Renal cortical epithelial cell (primary cell): ENCODE measurements around the gene FUT2. TPM values are rescaled to one million over a fixed set of nuclear protein-coding genes. Genes with fewer than 3 reads are reported as not detected.

Source experiments
- DNase-seq: peaks from one replicate; pipeline ENCODE4 v3.0.0-alpha.2; 2011; ENCODE audit warnings: low read depth
- total RNA-seq: library from RNA; depleted of rRNA; stranded (reverse); fragments of >200 nt; gene quantifications from 2 replicates; pipeline ENCODE4 v1.2.3, GENCODE V29; 2014

Gene FUT2
- total RNA-seq, 1 donor from 2014 or later, result 0.25 TPM

DNA sequence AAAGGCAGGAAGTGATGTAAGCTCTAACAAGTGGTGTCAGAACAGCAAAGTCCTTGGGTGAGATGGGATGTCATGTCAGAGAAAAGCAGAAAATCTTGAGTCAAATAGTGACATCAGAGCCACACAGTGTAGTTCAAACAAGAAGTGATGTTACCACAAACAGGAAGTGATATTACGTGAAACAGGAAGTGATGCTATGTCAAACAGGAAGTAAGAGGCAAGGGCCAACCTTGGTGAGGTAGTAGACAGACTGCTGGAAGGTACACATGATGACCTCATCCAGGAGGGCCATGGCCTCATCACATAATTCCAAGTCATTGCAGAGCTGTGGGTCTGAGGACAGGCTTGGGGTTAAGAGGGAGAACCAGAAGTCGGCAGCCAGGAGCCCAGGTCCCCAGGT lies 30.8 kb downstream of the FUT2 start:
- no peak for DNase-seq

DNA sequence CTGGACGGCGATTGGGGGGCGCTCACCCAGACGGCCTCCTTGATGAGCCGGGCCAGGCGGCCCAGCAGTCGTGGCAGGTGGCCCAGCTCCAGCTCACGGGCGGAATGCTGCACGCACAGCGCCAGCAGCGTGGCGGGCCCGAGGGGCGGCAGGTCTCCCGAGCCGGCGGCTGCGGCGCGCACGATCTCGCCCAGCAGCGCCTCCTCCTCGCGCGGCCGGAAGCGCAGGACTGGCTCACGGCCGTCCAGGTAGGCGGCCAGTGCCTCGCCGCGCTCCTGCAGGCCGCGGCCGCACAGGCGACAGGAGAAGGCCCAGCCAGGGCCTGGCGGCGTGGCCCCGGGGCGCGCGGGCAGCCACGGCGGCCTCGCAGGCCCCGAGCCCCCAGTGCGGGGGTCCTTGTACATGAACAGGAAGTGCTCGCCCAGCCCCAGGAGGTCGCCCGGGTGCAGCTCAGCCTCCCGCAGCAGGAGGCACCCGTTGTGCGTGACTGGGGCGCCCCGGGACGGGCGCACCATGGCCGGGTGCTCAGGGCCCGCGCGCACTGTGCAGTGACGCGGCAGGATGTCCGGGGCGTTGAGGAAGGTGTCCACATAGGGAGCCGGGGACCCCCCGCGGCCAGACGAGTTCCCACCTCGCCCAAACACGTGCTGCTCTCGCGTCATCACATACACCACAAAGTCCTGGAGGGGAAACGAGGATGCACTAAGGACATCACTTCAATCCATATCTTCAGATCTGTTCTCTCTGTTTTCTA lies 33.3 kb downstream of the FUT2 start:
- DNase-seq, result no peak

DNA sequence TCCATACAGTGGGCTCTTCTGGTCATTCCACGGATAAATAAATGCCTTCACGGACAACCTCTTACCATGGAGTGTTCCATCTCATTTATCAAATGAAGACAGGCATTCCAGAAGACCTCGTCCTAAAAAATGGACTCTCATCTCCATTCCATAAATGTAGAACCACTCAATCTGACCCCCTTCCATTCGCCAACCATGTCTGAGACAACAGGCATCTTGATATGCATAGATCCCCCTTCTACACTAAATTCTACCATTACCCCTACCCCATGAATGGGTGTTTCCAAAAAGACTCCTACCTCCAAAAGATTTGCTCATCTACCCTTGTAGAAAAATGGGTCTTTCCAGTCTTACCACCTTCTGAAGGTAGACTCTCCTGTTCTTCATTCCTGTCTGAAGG lies 35.7 kb downstream of the FUT2 start:
- DNase-seq, result no peak

DNA sequence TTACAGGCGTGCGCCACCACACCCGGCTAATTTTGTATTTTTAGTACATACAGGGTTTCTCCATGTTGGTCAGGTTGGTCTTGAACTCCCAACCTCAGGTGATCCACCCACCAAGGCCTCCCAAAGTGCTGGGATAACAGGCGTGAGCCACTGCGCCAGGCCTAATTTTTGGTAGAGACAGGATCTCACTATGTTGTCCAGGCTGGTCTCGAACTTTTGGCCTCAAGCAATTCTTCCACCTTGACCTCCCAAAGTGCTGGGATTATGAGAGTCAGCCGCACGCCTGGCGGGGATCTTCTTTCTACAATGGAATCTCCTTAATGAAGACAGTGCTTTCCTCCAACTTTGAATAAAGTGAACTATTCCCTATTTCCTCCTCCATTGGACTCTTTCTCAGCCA lies 38.9 kb downstream of the FUT2 start:
- DNase-seq, result no peak

DNA sequence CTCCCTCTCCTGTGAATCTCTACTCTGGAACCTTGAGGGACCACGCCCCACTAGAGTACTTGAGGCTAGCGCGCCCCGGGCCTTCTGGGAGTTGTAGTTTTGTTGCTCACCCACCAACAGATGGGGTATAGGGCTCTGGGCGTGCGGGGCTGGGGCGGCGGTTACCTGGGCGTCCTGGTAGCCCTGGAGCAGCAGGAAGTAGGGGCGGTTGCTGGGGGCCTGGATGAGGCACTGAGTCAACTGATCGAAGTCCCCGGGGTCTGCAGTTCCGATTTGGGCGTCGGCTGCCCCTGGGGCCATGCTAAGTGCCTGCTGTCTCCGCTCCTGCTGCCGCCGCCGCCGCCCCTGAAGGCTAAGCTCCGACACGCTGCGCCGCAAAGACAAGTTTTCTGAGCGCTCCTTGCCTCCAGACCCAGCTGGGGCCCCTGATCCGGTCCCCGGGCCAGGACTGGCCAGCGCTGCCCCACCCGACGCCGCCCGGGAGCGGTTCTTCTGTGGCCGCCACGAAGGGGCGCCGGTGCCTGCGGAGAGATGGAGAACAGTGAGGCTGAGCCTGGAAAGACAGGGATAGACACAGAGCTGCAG lies 39.4 kb downstream of the FUT2 start:
- DNase-seq, result peak; percentile 13

DNA sequence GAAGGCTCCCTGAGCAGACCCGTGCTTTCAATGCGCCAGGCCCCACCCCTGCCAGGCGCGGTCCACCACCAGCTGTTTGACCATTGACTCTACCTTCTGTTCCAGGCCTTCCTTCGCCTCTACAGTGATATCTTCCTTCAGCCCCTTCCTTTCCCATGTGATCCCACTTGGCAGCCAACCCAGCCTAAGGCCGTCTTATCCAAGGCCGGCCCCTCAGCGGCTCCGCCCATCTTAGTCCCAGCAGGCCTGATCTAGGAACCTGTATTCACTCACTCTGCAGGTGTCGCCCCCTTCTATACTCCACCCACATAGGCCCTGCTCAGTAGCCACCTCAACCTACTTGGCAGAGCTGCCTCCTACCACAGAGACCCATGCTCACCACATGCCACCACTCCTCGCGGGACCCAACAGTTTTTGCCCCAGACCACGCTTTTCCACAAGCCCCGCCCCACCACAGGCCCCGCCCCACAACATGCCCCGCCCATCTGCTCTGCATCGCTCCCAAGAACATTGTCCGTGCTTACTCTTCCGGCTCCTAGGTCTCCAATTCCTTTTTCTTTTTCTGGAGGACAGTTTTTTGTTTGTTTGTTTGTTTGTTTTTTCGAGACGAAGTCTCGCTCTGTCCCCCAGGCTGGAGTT lies 41.7 kb downstream of the FUT2 start:
- DNase-seq, result no peak

DNA sequence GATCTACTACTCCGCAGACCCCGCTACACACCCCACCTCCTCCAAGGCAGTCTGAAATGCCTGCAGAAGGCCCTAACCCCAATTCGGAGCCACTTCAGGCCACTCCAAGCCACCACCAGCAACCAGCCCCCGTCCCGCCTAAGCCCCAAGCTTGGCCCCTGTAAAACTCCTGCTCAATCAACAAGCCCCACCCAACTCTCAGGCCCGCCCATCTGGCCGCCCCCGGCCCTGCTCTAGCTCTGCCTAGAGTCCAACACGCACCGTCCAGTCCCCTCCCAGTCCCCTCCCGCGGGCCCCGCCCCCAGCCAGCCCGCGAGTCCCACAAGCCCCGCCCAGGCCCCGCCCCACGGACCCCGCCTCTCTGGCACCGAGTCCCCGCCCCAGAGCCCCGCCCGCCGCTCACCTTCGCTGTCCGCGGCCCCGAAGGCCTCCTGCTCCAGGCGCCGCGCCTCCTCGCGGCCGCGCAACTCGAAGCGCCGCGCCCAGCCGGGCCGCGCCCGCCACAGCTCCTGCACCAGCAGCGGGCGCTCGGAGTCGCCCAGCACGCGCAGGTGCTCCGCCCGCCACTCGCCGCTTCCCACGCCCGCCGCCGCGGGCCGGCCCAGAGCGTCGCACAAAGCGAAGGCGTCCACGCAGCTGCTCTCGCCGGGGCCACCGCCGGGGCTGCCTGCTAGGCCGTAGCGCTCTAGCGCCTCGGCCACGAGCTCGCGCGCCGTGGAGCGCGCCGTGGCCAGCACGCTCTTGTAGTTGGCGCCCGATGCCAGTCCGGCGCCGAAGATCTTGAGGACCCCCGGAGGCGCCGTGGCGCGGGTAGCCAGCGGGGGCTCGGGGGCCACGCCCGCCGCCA lies 43.0 kb downstream of the FUT2 start:
- peak; percentile 61 for DNase-seq

DNA sequence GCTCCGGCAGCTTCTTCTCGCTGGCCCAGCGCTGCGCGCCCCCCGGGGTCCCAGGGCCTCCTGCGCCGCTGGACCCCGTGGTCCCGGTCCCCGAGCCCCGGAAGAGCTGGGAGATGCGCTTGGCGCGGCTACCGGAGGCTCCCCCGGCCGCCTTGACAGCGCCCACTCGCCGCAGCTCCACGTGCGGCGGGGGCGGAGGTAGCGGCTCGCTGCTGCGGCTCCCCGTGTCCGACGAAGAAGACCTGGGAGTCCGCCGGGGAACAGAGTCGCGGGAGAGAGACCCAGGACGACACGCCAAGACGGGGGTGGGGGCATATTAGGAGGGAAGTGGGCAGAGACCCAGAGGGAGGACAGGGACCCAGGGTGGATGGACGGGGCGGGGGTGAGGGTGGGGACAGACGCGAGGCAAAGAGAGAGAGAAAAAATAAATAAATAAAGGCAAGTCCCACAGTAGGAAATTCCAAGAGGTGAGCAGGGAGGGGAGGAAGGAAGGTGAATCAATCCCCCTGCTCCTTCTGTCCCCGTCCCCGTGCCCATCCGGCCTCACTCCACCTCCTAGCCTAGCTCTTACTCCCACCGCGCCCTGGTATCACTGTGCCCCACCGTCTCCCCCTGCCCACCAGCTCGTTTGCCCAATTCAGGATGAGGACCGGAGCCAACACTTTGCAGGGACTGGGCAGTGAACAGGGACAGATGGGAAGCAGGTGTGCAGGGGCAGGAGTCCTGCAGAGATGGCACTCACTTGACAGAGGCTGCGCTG lies 43.8 kb downstream of the FUT2 start:
- DNase-seq, result no peak

DNA sequence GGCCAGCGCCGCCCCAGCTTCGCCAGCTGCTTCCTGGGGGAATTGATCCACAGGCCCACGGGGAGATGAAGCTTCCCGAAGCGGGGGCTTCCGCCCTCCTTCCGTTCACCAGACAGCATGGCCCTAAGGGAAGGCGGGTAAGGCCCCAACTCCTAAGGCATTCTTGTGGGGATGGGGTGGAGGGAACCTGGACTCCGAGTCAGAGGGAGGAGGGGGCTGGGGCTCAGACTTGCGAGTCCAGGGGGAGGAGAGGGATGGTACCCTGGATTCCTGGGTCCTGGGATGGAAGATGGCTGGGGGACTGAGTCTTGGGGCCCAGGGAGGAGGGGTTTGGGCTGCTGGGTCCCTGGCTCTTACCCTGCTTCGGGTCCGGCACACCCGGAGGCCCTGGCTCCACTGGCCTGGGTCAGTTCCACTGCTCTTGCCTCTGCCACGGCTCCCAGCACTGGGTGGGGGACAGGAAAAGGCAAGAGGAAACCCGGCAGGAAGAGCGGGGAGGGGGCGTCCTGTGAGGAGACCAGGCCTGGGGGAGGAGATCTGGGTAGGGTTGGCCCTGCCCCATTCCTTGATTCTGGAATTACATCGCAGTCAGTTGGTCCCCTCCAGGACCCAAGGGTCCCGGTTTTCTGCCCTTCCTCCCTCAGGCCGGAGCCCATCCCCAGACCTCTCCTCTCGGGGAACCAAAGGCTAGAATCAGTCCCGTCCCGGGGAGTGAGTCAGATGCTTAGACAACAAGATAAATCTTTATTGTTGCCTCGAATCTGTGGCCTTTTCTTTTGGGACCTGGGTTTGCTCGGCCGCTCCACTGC lies 44.6 kb downstream of the FUT2 start, which contains the start of gene RASIP1:
TSS of gene RASIP1 (minus strand) at position 447 of the 809 bp plus-strand sequence. CDS start at position 119, 328 bp downstream.
- DNase-seq, result no peak

DNA sequence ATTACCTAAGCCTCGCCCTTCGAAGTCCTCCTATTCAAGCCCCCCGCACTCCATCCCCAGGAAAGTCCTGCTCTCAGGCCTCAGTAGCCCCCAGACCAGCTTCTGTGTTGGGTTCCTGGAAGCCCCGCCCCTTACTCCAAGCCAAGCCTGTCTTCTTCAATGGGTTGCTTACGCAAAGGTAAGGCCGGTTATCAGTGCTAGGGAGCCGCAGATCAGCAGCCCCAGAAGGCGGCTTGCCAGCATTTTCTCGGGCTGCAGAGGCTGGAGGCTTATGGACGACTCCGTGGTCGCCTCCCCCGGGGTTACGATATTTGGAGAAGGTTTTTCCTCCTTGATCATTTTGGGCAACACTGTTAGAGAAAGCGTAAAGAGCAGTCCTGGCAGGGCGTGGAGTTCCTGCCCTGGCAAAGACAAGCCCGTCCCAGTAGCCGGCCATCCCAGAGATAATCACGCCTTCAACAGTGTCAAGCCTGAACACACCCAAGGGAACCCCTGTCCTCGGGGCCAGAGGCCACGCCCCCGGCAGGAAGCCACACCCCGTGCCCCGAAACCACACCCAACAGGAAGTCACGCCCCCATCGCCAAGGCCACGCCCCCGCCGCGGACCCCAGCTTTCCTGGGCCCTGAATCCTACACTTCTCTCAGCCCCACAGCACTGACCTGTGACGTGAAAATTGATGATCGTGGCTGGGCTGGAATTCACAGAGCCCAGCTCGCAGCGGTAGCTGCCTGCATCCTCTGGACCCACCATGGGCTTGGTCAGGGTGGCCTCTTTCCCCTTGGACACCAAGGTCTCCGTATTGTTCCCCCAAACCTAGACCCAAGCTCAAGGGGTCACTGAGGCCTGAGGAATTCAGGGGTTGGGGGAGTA lies 45.6 kb downstream of the FUT2 start:
- no peak for DNase-seq

DNA sequence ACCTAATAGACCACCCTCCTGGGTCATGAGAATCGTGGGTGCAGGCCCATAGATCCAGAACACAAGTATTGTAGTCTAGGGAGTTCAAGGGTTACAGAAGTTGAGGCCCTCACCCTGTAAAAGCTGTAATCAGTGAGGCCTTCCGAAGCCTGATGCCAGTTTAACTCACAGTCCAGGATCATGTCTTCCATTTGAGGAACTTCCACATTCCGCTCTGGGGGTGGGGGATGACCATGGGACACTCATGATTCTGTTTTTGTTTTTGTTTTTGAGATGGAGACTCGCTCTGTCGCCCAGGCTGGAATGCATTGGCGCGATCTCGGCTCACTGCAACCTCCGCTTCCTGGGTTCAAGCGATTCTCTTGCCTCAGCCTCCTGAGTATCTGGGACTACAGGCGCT lies 46.3 kb downstream of the FUT2 start:
- no peak for DNase-seq

DNA sequence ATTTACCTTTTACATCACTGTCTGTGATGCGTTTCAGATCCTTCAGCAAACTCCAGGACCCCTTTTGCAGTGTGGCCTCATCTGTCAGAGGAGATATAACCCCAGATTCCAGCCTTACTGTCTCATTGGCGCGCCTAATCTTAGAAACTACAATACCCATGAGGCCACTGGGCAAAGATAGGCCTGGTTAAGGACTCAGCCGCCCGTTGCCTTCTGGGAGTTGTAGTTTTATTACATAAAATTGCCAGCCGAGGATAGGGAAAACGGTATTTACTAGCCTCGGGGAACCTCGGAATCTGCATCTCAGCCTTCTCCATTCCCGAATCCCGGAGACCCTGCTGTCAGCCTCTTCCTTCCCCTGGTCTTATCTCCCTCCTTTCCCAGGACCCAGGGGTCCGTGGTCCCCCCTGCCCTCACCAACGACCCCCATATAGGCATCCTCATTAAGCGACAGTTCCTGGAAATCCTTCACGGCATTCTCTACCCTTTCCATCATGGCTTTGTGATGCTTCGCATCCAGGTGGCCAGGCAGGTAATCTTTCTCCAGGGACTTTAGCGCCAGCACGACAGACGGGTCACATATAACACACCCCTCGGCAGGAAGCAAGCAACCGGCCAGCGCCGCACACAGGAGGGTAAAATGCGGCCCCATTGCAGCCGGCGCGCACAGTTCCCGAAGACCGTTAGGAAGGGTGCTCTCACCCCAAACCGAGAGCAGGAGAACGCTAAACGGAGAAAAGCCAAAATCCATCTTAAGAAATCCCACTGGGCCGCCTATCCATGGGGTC lies 49.6 kb downstream of the FUT2 start:
- peak; percentile 51 for DNase-seq

DNA sequence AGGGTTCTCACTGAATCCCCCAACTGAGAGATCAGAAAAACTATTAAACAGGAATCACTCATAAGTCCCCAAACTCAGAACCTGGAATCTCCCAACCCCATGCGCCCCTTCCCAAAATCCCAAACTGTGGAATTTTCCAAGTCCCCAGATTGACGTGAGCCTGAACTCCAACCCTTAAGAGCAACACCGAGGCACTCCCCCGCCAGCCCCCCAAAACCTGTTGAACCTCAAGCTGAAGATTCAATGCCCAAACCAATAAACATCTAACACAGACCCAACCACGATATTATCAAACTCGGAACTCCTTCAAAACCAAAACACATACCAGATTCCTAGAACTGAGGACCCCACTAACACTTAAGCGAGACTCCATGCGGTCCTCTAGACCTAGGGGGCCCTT lies 50.3 kb downstream of the FUT2 start:
- no peak for DNase-seq

DNA sequence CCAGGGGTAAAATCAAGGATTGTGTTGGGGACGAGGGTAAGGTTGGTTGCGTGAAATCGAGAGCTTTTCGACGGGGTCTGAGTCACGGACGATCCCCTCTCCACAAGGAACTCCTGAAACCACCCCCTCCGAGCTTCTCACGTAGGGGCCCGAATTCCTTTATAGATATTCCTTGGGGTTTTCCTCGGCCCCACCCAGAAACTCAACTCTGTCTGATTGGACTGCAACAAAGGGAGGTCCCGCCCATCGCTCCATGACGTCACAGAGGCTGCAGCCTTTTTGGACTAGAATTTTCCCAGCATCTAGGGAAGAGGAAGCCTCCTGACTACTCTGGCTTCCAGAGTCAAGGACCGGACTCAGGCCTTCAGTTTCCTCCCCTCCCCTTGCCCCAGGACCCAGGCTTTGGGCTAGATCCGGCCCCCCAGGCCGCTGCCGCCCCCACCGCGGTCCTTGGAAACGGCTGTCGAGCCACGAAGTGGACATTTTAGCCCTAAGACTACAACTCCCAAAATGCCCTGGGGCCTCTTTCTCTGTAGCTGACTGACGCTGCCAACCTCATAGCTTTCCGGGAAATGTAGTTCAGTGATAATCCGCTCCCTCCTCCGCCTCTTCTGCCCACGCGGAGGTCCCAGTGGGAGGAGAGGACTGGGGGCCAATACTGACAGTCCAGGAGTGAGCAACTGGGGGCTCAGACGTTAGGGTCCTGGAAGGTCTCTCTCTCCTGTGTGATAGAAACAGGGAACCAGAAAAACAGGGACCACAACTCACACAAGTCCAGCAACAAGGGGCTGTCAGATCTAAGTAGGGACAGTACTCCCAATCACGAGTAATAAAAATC lies 51.2 kb downstream of the FUT2 start, which contains the start of gene IZUMO1:
TSS of gene IZUMO1 (minus strand) at position 172 of the 838 bp plus-strand sequence. CDS start 1,050 bp downstream, outside the sequence.
- peak; percentile 87 for DNase-seq

DNA sequence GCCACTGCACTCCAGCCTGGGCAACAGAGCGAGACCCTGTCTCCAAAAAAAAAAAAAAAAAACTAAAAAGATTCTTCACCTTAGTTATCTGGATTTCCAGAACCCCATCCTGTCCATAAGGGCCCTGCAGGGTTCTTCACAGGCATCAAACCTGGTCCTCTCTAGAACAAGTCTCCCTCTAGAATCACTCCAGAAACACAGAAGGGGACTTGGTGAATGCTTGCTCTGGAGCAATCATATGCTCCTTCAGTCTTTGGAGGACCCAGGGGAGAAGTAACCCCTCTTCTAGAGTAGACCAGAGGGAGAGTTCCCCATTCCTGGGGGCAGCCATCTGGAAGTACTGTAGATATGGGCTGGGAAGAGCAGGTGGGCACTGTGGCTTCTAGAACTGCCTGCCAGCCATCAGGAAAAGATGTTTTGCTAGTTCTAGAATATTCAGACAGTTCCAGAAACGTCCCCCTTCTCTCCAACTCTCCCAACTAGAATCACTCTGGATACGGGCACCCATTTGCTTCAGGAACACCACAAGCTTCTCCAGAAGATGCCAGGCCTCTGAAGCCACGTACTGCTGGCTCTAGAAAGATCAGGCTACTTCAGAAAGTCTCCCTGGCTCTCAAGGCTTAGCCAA lies 53.9 kb downstream of the FUT2 start:
- DNase-seq, result no peak

DNA sequence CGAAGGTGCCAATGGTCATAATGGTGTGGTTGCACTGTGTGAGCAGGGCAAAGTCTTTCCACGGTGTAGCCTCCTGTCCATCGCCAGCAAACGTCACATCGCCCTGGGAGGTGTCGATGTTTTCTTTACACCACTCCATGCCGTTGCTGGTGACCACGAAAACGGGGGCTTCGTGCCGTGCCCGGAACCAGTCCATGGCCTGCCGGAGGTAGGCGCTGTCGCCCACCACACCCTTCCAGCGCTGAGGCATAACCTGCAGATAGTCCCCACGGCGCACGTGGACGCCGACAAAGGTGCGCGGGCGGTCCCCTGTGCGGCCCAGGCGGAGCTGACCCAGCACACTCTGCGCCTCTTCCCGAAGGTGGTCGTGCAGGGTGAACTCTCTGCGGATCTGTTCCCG lies 54.6 kb downstream of the FUT2 start:
- DNase-seq, result no peak
